NCI-H146 treated with DMSO at 0.1 percent for 48 hours (cell line): ENCODE data around the gene STARD3.
A peak's percentile ranks its signal among the peaks of the same experiment; 100 is the strongest.

Experiments
- DNase-seq: peaks from one replicate; lab custom pipeline; 2025; ENCODE audit not compliant: unreplicated experiment; lab: John Stamatoyannopoulos, UW

STARD3 gene

GRCh38 chr17:39603304-39604016 is 33.5 kb upstream of the STARD3 start:
- no peak for DNase-seq

- DNase-seq = no peak
Measured at GRCh38 chr17:39604911-39605491, 31.9 kb upstream of the STARD3 start.

- DNase-seq = no peak
Measured at GRCh38 chr17:39605492-39606433, 31.2 kb upstream of the STARD3 start.

GRCh38 chr17:39606434-39607056 is 30.4 kb upstream of the STARD3 start:
- no peak for DNase-seq

- no peak for DNase-seq
Measured at GRCh38 chr17:39607057-39607850, 29.7 kb upstream of the STARD3 start.

- no peak for DNase-seq
Measured at GRCh38 chr17:39607851-39608130, 29.2 kb upstream of the STARD3 start, which contains the start of gene NEUROD2. Gene NEUROD2, minus strand, starts transcription at chr17:39607920. Its CDS starts 1,321 bp downstream, at chr17:39606599.

- DNase-seq = no peak
Measured at GRCh38 chr17:39608142-39608981, 28.6 kb upstream of the STARD3 start.

GRCh38 chr17:39609416-39610025 is 27.4 kb upstream of the STARD3 start:
- no peak for DNase-seq

GRCh38 chr17:39611401-39612112 is 25.4 kb upstream of the STARD3 start:
- DNase-seq = no peak

GRCh38 chr17:39612291-39612894 is 24.6 kb upstream of the STARD3 start:
- DNase-seq = no peak

GRCh38 chr17:39612935-39613464 is 23.9 kb upstream of the STARD3 start:
- no peak for DNase-seq

GRCh38 chr17:39614545-39615157 is 22.3 kb upstream of the STARD3 start:
- no peak for DNase-seq

- DNase-seq = no peak
Measured at GRCh38 chr17:39615434-39615833, 21.5 kb upstream of the STARD3 start.

- no peak for DNase-seq
Measured at GRCh38 chr17:39617100-39617445, 19.9 kb upstream of the STARD3 start.

GRCh38 chr17:39617446-39618245 is 19.3 kb upstream of the STARD3 start:
- DNase-seq = peak; percentile 50

- no peak for DNase-seq
Measured at GRCh38 chr17:39618246-39618913, 18.6 kb upstream of the STARD3 start.
